HG02610 (cell line): ENCODE measurements around the gene ACTR5.
"Not testable (repeated sequence)": the region's sequence is repeated elsewhere in the genome, so short reads cannot be mapped to it uniquely, and the experiment has no call there.

Experiments used
- ATAC-seq: cut with Tn5 transposase; IDR thresholded peaks from one replicate; pipeline ENCODE4 v1.9.1; 2021; ENCODE audit warnings: mild to moderate bottlenecking, moderate library complexity; ENCODE audit not compliant: unreplicated experiment

The ACTR5 gene

DNA sequence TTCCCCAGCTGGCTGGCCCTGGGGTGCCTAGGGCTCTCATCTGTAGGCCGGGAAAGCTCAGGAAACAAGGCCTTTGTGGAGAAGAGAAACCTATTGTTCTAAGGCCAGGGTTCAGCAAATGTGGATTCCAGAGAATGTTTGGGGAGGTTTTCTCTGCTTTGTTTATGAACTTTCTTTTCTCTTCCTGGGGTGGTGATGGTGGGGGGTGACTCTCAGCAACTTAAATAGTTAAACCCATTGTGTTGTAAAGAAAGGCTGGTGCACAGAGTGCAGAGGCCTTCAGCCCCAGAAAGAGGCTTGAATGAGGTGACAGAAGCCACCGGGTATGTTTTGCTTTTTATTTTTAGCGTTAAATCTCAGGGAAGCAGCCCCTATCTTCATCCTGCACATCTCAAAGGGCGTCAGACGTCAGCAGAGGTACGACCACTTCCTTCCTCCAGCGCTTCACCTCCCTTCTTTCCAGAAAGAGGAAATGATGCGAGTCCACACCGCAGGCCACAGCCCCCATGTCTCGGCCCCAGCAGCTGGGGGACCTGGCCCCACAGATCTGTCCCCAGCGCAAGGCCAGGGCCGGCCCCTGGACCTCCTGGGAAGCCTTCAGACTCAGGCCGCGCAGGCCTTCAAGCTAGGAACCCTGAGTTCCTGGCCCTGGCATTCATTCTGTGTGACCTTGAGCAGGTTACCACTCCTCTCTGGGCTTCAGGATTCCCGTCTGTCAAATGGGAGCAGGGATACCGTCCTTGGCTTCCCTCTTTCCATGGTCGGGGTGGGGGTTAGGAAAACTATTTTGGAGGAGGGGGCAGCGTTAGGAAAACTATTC, 56.6 kb downstream of the ACTR5 start:
- ATAC-seq = peak; percentile 35

DNA sequence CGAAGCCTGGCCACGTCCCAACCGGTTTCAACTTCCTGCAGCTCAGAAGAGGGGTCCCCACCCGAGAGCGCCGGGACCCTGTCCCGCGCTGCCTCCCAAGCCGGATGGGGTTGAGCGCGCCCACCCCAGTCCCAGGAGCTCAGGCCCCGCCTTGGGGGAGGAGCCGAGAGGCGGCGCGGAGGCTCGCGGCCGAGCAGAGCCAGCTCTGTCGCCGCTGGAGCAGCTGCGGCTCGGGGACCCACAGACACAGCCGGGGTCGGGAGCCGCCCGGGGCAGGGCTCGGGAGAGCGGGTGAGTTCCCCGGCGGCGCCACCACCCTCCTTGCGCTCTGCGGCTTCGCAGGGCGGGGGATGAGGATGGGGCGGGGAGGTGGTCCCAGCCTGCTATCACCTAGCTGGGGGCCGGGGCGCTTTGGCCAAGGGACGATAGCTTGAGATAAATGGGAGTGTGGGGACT, 57.3 kb downstream of the ACTR5 start, which contains the start of gene PPP1R16B:
Gene PPP1R16B, plus strand, starts transcription at position 196 of the 456 bp plus-strand sequence. CDS start 30,229 bp downstream, outside the sequence.
- ATAC-seq = peak; percentile 63

DNA sequence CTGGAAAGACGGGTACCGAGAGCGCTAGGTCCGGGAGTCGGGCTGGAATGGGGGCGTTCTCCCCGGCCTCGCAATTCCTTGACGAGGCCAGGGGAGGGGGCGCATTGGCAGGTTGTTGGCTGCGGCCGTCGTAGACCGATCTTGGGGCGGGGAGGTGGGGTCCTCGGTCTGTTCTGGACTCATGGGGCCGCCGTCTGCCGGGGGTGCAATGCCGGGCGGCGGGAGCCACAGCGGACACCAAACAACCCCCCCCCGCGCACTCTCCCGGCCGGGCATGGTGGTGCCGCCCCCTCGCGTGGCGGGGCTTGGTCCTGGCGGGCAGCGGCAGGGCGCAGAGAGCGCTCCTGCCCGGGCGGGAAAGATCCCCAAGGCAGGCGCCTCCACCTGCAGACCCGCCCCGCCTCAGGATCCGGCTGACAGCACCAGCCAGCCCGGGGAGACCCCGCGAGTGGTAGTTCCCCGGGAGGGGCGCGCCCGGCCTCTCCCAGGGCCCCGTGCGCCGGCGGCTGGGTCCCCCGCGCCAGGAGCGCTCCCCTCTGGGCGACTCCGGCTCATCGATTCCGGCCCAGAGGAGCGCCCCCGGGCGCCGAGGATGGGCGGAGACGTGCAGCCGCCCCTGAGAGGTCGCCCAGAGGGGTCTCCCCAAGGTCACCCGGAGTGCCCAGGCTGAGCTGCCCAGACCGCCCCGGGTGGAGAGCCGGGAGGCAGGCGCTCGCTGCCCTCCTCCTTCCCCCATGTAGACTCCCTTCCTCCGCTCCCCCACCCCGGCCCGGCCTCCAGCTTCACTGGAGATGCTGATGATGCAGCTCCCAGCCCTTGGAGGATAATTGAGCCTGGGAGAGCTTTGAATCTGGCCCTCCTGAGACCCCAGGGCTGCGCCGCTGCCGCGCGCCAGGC, 57.9 kb downstream of the ACTR5 start:
- ATAC-seq = peak; percentile 21

DNA sequence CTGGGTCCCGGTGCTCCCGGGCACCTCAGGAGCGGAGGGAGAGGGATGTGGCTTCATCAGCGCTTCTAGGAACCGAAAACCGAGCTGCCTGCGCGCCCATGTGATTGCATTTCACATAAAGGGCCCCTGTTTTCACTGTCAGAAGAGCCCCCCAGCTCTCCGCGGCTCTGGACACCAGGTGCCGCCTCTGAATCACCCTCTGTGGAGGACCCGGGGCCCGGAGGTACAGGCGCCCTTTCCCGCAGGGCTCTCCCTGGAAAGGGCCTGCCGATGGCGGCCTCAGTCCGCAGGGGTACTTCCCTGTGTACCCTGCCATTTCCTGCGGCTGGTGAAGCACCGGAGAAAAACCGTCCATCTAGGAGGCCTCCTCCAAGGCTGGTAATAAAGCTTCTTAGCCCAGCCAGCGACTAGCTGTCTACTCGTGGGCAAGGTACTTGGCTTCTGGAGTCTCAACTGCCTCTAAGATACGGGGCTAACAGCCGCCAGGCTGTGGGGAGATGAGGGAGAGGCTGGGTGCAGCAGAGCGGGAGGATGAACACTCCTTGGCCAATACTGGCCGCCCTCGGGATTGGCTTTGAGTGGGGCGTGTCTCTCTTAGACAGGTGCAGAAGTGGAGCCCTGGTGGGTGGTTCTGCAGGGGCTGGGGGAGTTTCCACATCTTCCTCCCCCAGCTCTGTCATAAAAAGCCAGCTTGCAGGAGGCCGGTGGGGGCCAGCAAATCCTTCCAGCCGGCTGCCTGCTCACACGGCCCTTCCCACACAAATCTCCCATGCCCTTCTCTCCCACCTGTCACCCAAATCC, 58.8 kb downstream of the ACTR5 start:
- peak; percentile 26 for ATAC-seq

DNA sequence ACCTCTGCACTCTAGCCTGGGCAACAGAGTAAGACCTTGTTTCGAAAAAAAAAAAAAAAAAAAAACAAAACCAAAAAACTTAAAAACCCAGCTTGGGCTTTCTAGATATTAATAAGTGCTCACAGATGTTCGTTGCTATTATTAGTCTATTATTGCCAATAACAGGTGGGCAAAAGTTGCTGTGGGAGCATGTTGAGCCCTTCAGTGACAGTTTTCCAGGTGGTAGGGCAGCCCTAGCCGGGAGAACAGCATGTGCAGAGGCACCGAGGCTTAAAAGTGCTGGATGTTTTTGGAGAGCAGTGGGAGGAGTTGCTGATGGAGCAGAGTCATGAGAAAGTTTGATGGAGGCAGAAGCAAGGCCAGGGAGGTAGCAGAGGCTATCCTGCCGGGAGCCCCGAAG, 61.7 kb downstream of the ACTR5 start:
- no peak for ATAC-seq

DNA sequence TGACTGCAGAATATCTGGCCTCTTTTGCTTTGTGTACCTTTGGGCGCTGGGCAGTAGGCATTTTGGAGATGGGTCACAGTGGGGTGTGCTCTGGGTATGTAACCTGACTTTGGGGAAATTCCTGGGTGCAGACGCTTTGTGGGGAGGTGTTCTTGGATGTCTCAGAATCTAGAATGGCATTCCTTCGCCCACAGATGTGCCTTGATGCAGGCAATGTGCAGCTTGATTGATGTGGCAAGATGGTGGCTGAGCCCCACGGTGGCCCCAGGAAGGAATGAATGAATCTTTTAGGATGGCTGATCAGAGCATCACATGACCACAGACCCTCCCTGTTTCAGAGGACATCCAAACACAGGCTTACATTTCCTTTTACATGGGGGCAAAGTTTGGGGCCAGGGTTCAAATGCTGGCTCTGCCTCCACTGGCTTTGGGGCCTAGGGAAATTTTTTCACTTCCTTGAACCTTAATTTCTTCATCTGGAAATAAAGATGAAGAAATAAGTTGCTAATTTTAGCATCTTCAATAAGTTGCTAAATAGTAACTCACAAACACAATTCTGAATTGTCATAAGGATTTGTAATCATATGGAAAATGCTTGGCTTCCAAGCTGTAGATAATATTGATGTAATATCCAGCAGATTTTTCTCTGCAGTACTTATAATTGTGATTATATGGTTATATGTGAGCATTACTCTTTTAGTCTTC, 62.8 kb downstream of the ACTR5 start:
- no peak for ATAC-seq

DNA sequence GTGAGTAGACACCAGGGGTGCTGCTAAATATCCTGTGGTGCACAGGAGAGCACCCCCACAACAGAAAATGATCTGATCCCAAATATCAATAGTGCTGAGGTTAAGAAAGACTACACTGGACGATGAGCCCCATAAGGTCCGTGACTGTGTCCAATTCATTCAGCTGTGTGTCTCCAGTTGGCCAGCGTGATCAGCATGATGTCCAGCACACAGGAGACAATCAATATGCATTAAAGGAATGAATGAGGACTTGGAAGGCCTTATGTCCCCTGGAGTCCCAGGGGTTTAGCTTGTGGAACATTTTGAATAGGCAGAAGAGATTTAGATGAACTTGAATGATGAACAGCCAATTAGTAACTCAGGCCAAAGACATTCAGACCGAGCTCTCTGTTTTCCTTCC, 63.5 kb downstream of the ACTR5 start:
- no peak for ATAC-seq

DNA sequence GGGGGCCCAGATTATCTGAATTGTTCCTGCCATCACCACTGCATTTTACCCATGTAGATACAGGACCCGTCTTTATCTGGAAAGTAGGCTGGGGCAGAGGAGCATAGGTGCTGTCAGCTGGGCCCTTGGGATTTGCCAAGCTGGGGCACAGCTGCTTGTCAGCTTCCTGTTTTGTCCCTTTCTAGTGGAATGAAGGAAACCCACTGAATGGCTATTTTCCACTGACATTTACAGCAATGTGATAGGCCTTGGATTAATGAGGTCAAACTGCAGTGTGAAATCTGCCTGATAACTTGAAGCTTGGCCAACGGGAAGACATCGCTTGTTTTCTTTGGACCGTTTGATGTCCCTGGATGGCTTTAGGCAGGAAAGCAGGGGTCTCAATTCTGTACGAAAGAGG, 63.9 kb downstream of the ACTR5 start:
- no peak for ATAC-seq

DNA sequence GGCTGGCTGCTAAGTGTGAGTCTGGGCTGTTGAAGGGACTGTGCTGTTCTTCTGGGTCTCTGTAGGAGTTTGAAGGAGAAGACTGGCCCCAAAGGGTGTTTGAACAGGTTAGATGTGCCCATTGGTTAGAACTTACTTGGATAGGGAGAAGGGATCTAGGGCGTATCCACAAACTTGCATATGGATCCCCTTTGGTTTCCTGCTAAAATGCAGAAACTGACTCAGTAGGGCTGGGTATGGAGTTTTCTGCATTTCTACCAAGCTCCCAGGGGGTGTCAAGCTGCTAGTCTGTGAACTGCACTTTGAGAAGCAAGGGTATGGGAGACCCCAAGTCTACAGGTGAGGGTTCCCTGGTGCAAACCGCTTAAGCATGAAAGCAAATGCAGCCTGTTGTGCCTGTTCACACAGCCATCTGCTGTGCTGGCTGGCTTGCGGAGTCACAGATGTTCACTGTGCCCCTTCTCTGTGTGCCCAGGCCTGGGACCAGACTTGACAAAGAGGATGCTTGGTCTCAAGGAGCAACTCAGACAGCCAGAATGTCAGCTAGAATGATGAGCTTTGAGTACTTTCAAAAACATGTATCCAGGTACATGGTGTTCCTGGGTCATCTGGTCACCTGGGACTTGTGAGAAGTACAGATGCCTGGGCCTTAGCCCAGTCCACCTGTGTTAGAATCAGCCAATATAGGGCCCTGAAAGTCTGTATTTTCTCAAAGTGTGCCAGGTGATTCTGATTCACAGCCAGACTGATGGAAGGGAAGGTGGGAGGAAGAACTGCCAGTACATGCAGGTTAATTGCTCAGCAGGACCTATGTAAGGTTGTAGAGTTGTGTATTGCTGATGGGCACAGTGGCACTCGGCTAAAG, 64.7 kb downstream of the ACTR5 start:
- no peak for ATAC-seq

DNA sequence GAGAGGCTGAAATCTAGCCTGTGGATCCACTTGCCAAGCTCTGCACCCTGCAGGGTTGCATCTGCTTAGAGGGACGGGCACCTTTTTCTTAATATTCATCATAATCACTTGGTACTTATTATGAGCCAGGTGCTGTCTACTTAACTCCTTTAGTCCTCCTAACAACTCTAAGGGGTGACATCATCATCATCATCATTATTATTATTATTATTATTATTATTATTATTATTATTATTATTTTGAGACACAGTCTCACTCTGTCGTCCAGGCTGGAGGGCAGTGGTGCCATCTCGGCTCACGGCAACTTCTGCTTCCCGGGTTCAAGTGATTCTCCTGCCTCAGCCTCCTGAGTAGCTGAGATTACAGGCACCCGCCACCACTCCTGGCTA, 65.3 kb downstream of the ACTR5 start:
- not testable (repeated sequence) for ATAC-seq

DNA sequence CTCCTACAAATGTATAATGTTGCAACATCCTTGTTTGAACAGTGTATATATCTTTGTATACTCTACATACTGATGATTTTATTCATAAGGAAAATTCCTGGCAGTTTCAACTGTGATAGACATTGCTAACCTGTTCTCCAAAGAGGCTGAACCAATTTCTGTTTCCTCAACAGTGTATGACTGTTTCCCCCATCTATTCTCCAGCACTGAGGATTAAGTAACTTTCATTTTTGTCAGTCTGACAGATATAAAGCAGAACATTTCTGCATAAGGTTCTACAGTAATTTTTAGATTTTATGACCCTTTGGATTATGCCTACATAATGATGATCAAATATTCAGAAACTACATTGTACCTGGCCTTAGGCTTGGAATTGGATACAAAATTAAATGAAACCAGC, 67.2 kb downstream of the ACTR5 start:
- no peak for ATAC-seq

DNA sequence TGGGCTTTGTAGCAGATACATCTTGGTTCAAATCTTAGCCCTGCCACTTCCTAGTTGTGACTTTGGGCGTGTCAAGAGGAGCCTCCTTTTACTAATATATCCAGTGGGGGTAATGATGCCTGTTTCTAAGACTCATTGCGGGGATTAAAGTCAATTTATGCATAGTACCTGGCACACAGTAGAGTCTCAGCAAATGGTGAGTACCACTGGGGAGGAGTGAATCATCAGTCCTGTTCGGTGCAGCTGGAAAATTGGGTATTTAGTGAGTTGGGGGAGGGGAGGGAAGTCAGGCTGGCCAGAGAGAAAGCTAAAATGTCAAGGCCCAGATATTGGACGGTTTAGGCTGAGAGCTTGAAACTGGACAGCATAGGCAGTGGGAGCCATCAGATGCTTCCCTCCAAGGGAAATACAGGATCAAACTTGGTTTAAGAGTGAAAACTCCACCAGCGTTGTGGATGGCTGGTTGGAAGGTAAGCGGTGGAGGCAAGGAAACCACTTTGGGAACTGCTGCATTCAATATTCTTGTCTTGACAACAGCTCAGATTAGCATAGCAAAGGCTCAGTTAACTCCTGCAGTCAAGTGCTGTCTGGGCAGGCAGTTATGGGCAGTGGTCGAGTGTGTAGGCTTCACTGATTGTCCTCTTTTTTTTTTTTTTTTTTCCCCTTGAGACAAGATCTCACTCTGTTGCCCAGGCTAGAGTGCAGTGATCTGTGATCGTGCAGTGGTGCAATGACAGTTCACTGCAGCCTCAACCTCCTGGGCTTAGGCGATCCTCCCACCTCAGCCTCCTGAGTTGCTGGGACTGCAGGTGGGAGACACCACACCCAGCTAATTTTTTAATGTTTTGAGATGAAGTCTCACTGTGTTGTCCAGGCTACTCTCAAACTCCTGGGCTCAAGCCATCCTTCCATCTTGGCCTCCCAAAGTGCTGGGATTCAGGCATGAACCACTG, 70.1 kb downstream of the ACTR5 start:
- ATAC-seq = no peak
